GM19397 (cell line): Measurements from ENCODE around the gene DOCK2.
"Not testable (repeated sequence)": the region's sequence is repeated elsewhere in the genome, so short reads cannot be mapped to it uniquely, and the experiment has no call there.

Experiments
- ATAC-seq: cut with Tn5 transposase; IDR thresholded peaks from one replicate; pipeline ENCODE4 v1.9.1; 2021; ENCODE audit warnings: mild to moderate bottlenecking, moderate library complexity; ENCODE audit not compliant: unreplicated experiment

The DOCK2 gene

DNA sequence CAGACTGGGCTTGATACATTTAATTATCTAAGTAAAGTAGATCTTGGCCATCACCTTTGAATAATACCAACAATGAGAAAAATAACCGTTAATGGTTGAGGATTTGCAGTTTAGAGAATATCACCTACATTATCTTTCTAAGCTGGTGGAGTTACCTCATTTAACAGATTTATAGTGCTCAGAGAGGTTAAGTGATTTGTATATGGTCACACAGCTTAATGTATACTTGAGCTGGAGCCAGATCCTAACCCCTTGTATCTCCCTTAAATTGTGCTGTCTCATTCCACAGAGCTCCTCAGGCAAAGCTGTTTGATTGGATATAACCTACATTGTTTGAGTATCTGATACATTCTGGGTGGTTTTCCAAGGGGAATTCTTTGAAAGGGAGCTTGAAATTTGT is 285.4 kb downstream of the DOCK2 start:
- ATAC-seq: no peak

DNA sequence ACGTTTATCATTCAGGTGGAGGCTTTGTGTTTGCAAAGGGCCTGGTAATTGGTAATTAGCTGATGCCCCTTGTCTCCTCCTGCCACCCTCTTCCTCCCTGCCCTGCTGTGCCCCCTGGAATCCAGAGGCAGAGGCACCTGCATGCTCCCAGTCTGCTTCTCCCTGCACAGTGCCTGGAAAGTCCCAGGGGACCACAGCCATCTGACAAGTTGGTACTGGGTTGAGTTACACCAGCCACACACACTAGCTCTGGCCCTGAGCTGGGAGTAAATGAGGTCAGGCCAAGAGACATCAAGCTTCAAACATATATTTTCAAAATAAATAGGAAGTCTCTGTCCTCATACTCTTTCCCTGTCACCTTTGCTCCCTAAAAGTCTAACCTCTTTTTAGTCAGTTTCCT is 286.9 kb downstream of the DOCK2 start:
- ATAC-seq: peak; percentile 49

DNA sequence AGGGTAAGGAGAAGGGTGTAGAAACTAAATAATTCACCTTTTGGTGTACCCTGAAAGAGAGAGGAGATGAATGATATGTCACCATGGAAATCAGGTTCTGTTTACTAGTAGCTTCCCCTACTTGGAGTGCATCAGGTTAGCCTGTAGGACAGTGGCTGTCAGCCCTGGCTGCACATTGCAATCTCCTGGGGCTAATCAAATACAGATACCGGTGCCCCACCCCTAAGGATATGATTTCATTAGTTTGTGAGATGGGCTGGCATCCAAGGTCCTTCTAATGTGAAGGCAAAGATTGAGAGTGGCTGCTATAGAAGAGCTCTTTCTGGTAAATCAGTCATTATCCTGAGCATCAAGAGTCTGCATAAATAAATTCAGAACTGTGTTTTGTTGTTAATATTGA is 296.1 kb downstream of the DOCK2 start:
- no peak for ATAC-seq

DNA sequence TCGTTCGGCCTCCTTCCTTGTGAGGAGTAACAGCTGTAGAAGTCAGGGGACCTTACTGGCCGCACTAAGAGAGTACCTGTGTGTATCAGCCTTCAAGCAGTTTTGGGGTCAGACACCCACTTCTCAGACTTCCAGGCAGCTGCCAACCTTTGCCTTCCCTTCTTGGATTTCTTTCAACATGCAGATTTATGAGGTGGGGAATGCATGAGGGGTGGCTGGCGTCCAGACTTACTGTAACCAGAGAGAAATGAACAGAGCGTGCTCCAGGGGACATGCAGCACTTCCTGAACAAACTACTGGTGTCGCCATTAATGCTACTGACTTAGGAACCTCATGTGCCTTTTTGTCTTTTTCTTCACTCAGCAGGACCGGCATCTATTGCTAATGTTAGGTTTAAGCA is 296.5 kb downstream of the DOCK2 start:
- ATAC-seq: no peak

DNA sequence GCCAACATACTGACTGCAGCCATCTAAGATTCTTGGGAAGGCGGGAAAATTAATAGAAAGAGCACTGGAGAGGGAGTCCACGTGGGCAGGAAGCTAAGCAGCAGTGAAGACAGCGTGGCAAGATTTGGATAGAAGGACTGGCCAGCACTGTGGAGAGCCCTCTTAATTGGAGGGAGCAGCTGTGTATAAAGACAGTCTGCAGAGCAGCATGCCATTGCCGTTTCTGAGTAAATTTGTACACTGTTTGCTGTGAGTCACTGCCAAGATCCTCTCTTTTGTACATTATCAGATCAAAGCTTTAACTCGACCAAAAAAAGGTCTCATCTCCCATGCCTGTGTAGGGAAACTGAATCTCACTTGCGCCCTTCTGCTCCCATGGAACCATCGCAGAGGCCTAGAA is 297.9 kb downstream of the DOCK2 start:
- no peak for ATAC-seq

DNA sequence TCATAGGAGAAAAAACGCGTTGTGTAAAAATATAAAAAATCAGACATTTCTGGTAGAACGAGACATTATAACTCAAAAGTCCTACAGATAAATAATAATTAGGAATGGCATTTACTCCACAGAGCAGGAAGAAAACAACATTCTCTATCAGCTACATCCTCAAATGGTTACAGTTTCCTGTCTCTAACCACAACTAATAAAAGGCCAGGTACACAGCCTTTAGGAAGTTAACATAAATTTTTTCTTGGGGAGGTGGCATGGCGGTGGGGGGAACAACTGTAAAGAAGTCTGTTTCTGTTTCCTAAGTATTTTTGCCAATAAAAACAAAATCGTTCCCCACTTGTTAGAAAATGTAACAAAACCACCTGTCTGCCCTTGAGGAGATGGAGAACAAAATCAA is 298.7 kb downstream of the DOCK2 start:
- no peak for ATAC-seq

DNA sequence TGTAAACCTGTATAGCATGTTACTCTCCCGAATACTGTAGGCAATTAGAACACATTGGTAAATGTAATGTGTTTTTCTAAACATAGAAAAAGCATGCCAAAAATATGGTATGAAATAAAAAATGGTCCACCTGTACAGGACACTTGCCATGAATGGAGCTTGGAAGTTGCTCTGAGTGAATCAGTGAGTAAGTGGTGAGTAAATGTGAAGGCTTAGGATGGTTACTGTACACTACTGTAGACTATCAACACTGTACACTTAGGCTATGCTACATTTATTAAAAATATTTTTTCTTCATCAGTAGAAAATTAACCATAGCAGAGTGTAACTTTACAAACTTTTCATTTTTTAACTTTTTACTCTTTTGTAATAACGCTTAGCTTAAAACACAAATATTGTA is 301.4 kb downstream of the DOCK2 start:
- no peak for ATAC-seq

DNA sequence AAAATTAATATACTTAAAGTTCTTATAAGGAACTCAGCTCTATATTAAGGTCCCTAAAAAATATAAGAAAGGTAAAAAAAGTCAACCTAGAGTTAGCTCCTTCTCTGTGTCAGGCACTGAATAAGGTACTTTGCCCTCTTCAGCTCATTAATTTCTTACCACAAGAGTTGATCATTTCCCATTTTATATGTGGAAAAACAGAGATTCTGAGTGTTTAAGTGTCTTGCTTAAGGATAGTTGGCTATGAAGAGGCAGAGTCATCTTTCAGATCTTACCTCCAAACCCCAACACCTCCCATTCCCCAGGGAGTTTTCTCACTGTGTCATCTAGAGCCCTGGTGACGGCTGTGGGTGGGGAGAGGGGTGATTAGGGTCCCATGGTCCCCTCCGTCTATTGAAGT is 302.7 kb downstream of the DOCK2 start:
- no peak for ATAC-seq

DNA sequence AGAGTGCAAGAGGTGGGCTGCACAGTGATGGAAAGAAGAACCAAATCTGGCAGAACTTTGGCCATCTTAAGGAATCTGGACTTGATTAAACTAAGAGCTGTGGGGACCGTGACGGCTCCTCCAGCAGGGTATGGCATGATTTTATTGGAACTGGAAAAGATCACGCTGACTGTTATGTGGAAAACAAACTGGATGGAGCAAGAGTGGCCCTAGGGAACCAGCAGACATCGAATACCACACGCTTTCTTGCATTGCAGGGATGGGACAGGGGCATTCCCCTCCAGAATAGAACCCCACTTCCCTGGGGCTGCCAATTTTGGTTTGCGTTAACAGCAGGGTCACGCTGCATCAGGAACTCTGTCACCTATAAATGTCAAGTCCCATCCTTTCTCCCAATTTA is 304.5 kb downstream of the DOCK2 start:
- no peak for ATAC-seq

DNA sequence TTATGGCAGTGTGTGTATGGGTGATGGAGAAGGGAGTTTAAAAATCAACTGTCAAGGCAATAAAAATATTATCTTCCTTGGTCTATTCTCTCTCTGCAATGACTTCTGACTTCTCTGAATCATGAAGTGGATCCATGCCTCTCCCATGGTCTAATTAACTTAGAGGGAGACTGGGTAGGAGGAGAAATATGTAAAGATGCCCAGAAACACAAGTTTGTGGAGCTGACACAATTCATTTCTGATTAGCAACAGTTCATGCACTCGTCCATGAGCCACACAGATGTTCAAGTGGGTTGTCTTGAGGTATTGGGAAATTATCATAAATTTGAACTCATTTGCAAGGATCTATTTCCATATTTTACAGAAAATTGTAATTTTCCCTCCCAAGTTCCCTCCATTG is 305.1 kb downstream of the DOCK2 start:
- no peak for ATAC-seq

DNA sequence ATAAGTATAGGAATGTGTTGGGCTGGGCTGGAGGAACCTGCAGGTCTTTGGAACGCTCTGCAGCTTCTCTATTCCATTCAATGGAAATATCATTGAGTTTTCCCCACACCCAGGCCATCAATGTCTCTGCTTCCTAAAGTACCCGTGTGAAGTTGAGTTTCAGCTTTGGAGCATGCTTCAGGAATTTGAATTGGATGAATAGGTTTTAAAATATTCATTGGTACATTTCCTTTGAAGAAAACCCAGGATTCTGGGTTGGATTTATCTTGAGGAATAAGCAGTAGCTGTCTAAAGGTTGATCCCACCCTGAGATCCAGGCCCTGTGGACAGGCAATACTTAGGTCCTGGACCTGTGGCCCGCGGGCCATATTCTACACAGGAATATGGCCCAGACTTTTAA is 306.0 kb downstream of the DOCK2 start:
- ATAC-seq: no peak

DNA sequence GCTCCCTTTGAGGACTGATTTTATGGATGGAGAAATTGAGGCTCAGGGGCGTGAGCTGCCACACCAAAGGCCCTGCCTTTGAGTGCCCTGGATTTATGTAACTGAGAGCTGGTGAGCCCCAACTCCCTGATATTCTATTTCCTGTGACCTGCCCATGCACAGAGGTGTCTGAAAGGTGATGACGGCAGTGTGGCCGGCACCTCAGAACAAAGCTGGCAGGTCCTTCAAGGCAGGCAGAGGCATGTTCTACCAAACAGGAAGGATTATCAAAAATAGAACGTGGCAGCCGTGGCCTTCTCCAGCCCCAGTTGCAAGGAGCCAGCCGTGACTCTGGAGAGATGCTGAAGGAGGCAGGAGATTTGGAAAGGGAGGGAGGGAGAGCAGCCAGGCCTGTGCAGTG is 307.0 kb downstream of the DOCK2 start:
- no peak for ATAC-seq

DNA sequence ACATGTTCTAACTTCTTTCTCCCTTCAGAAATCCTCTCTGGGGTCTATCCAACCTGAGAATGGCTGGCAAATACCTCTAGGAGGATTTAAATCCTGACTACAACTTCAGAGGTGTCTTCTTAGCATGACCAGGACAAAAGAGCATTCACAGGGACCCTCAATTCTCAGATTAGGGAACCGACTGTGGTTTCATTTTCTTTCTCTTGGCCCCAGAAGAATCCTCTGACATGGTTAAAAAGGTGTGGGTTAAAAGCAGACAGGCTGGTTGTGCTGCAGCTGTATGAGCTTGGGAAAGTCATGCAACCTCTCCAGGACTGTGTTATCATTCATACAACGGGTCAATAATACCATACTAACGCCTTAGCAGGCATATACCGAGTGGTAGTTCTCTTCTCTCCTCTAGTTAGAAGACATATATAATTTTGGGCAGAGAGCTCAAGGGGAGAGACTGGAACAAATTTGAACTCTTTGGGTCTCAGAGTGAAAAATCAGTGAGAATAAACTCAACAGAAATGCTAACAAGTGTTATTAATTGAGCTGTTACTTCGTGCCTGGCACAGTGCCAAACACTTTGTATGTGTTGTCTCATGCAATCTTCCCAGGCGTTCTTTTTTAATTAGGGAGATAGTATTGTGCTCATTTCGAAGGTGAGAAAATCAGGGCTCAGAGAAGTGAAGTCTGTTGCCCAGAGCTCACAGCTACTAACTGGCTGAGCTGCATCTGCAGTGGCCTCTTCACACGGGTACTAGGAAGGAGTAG is 308.0 kb downstream of the DOCK2 start:
- no peak for ATAC-seq

DNA sequence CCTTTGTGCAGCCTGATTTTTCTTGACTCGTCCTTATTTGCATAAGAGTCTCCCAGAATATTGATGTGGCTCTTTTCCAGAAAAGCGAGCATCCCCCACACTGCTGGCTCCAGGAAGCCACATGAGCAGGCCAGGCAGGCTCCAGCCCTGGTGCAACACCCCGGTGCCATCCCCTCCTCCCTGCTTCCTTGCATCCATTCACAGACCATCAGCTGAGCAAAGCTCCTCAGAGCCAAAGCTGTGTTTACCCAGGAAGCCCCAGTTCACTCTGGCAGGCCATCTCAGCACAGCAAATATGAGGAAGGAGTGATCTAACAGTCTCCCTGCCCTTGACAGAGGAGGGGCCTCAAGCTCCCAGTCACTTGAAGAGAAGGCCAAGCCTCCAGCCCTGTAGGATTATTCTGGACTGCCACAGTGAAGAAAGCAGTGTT is 308.8 kb downstream of the DOCK2 start:
- ATAC-seq: no peak

DNA sequence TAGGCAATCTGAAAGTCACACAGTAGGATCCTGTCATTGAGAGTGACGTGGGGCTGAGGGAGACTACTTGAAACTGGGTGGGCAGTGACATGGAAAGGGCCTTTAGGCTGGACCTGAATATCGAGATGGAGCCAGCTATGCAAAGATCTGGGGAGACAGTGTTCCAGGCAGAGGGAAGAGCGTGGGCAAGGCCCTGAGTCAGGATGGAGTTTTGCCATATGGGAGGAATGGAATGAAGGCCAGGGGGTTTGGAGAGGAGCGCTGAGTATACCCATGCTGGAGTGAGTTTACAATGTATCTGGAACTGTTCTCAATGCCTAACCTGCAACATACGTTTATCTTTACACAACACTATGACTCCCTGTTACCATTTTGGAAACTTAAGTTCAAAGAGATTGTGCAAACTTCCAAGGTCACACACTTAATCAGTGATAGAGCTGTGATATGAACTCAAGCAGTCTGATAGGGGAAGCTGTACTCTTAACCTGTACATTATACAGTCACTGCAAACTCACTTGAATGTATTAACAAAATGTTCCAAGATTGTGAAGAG is 309.7 kb downstream of the DOCK2 start:
- ATAC-seq: no peak

DNA sequence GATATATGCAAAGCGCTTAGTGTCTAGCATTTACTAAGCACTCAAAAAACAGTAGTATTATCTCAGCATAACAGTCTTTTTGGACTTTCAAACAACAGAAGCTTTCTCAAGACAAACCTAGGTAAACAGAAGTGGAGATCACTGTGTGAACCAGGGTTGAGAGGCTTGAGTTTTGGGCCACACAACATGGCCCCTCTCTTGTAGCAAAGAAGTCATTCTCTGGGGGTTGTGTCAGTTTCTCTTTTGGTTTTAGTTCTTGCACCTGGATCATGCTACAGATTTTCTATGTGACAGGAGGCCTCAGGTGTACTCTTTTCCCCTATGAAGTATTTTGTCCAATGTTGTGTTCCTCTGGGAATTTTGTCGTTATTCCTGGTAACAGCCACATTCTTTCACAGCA is 313.3 kb downstream of the DOCK2 start:
- ATAC-seq: no peak

DNA sequence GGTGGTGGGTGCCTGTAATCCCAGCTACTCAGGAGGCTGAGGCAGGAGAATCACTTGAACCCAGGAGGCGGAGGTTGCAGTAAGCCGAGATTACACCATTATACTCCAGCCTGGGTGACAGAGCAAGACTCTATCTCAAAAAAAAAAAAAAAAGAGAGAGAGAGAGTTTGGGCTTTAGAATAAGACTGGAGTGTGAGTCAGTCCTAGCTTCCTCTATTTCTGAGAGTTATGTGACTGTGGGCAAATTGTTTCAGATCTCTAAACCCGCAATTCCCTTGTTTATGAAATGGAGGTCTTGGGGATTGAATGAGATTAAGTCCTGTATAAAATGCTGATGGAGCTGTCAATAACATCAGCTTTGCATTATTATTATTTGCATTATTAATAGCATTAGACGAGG is 316.1 kb downstream of the DOCK2 start:
- not testable (repeated sequence) for ATAC-seq

DNA sequence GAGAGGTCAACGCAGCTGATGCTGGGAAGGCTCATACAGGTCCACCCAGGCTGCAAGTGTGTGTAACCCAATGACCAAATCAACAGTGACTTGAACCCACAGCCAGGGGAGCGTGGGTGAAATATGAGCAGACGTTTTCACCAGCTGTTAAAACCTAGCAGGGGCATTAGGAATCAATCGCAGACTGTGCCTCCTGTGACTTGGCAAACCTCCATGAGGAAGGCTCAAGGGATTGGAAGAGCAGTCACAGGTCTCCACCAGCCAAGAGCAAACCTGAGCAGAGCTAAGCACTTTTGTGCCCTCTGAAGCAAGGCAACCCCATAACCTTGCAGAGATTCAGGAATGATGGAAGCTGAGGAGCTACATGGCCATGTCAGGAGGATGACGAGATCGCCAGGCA is 317.7 kb downstream of the DOCK2 start:
- ATAC-seq: no peak

DNA sequence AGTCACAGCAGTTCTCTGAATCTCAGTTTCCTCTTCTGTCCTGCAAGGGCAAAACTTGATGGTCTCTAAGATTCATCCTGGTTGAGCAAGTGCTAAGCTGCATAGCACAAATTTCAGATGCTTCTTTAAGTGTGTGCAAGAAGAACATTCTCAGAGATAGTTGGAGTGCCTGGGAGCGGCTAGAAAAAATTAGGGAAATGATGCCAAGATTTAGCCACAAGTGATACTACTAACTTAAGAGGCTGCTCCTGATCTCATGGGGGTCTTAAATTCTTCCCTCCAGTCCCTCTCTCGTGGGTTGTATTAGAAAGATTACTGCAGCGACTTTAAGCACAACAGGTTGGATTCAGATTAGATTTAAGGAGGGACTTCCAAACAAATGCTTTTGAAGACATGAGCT is 319.1 kb downstream of the DOCK2 start:
- no peak for ATAC-seq

DNA sequence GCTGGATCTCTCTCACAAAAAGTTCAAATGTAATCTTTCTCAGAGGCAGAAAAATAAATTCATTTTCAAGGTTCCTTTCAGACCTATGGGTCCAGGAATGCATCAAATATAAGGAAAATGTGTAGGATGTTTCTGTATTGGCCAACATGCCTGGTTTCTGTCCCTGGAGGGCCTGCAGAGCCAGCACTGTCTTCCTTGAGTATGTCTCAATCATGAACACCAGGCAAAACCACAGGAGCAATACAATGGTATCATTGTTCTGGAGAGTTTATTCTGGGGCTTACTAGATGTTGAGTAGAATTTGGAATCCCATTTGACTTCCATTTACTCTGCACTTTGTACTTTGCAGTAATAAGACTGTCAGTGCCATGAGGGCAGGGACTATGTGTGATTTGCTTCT is 319.7 kb downstream of the DOCK2 start:
- ATAC-seq: no peak

DNA sequence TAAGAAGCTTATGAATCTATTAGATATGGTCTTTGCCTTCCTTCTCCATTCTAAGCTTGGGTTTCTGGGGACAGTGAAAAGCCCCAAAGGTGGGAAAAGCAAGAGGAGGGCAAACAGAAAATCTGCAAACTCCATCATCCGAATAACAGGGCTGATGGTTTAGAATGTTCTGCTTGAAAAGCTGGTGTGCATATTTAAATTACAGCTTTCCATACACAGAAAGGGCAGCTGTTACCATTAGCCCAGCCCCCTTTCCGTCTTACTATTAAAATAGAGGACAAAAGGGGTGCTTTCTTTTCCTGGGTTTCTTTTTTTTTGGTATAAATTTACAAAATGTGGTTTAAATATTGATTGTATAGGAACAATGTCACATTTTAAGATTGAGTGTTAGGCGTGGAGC is 321.2 kb downstream of the DOCK2 start:
- ATAC-seq: no peak

DNA sequence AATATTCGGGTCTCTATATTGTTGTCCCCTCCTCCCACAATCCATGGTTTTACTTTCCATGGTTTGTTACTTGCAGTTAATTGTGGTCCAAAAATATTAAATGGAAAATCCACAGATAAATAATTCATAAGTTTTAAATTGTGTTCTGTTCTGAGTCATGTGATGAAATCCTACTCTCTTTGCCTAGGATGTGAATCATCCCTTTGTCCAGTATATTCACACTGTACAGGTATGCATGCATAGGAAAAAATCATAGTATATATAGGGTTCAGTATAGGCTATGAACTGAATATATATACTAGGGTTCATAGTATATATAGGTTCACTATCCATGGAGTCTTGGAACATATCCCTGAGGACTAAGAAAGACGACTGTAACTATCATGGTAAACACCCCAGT is 323.6 kb downstream of the DOCK2 start:
- ATAC-seq: no peak

DNA sequence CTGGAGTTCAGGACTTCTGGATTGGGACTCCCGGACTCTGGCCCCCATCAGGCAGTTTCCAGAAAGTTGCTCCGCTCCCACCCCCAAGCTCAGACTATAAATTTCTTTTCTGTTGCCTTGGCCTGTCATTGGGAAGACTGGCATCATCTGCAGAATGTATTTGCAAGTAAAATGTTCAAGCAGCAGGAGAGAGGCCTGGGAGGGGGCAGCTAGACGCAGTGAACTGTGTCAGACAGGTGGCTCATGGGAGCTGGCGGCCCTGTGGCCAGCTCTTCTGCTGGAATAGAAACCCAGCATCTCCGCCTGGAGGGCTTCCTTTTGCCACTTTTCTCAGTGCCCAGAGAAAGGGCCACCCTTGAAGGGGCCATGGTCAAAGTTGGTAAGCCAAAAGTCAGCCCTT is 327.2 kb downstream of the DOCK2 start:
- ATAC-seq: no peak
